GM21515 (cell line): ENCODE results near the gene OTOS.

Source experiments
- ATAC-seq: cut with Tn5 transposase; IDR thresholded peaks from one replicate; pipeline ENCODE4 v1.9.1; 2021; ENCODE audit not compliant: unreplicated experiment

Gene OTOS

GRCh38 chr2:240137596-240138253 lies 2.7 kb downstream of the OTOS start:
- no peak for ATAC-seq

DNA sequence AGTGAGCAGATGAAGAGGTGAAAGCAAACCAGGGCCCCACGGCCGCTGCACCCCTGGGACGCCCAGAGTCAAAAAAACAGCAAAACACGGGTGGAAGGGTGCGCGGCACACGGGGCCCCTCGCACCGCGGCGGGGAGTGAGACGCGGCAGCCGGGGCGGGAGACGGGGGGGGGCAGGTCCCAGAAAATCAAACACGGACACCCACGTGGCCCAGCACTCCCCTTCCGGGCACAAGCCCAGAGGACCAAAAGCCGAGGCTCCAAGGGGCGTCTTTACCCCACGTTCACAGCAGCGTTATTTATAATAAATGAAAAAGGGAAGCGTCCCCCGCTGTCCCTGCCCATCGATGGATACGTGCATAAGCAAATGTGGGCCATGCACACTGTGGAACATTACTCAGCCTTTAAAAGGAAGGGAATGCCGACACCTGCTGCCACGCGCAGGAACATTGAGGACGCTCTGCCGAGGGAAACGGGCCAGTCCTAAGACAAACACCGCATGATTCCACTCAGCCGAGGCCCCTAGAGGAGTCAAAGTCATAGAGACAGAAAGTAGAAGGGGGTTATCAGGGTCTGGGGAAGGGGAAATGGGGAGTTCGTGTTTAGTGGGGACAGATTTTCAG lies 3.7 kb downstream of the OTOS start:
- ATAC-seq = peak; percentile 6

- peak; percentile 97 for ATAC-seq
These were observed 4.3 kb downstream of the OTOS start, which contains the start of gene COPS9 for GRCh38 chr2:240136013-240136670. Gene COPS9 (minus strand): TSS chr2:240136305. CDS start chr2:240136284, 21 bp downstream.

DNA sequence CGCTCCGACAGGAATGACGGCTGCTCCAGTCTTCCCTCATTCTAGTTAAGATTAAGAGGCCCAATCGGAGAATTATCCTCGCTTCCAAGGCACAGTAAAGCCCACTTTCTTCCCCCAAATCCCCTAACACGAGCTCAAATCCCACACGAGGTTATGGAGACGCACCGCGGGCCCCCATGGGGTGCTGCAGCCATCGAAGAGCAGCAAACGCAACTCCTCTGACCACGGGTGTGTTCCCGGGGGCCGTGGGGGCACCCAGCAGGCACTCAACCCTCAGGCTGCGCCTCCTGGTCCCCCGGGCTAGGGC lies 4.8 kb downstream of the OTOS start:
- ATAC-seq = no peak

DNA sequence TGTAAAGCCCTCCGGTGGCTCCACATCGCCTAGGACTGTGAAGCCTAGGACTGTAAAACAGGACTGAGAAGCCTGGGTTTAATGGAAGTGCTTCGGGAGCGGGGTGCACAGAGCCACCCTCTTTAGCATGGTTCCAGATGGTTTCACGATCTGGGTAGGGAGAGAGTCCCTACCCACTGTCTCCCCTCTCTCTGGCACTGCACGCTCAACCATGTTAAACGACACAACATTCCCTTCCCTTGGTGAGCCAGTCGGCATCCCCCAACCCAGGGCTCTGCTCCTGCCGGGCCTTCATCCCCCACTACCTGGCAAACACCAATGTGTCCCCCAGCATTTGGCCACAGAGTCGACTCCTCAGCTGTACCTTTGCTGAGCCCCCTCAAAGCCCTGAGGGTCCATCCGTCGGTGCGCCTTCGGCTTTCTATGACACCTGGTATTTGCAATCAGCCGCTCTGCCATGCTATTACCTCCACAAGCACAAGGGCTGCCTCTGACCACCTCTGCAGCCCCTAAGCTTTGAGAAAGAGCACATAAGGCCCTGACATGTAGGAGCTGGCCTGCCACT lies 5.4 kb downstream of the OTOS start:
- no peak for ATAC-seq

GRCh38 chr2:240134466-240134865 lies 6.0 kb downstream of the OTOS start:
- no peak for ATAC-seq

- ATAC-seq = no peak
These were observed 7.1 kb downstream of the OTOS start for GRCh38 chr2:240133401-240133800.

- ATAC-seq = no peak
These were observed 7.8 kb downstream of the OTOS start for GRCh38 chr2:240132651-240132980.

- no peak for ATAC-seq
These were observed 8.4 kb downstream of the OTOS start for GRCh38 chr2:240131941-240132650.

- ATAC-seq = no peak
These were observed 9.2 kb downstream of the OTOS start for GRCh38 chr2:240131296-240131695.

DNA sequence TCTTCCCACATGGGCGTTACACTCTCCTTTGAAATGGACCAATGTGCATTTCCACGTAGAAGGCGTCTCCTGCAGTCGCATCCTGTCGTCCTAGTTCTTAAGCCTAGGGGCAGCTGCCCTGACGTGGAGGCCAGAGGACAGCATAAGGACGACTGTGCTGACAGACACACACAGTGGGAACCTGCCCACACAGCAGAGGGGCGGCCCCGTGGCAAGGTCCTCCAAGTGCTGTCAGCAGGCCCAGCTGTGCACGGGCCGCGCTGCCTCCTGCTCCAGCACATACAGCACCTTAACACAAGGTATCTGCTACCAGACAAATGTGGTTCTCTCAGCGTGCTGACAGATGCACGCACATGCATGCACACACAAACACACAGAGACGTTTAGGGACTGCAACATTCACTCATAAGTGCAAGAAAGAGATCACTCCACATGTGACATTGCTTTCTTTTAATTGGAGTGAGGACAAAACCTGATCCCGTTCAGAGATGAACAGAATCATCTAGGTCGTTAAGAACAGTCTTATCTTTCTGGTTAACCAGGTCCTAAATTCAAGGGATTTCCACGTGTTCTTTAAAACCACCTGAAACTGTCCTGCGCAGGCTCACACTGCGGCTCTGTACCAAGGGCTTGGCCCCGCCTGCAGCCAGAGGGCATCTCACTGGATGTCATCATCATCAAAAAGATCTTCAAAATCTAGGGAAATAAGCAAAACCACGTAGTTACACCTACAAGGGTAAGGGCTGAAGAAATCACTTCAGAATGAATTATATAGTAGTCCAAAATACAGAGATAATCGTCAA lies 9.9 kb downstream of the OTOS start:
- no peak for ATAC-seq

DNA sequence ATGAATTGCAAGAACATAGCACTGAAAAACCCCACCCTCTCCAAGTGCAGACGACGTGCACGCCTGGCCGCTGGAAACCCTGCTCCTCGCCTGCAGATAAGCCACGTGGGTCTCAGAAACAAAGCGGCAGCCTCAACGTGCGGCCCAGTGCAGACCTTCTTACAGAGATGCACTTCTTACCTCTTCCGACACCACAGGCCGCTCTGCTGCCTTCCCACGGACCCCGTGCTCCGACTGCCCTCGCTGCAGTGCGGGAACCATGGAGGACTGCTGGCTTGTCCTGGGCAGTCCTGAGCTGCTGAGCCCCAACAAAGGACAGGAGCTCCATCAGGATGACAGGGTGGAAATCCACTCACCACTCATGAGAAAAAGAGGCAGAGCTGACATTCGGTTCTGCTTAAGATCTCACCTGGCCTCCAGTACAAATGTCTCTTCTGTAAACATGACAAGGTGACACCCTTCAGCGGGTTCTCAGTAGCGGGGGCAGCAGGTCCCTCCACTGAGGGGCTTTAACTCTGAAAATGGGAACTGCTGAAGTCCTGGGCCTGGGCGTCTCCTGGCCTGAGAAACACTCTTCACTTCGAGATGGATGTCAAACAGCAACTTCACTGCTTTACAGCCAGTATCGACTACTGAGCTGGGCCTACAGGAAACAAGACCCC lies 10.6 kb downstream of the OTOS start:
- ATAC-seq = no peak

DNA sequence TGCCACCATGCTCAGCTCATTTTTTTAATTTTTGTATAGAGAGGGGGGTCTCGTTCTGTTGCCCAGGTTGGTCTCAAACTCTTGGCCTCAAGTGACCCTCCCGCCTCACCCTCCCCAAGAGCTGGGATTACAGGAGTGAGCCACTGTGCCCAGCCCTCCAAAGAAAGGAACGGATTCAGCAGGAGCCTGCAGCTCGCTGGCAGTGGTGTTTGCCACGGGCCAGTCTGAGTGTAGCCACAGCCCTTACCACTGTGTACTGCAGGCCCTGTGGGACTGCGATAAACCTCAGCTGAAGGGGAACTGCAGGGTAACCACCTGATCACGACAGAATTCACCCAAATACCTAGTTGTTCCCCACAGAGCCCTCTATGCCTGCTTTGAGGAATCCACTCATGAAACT lies 11.1 kb downstream of the OTOS start:
- ATAC-seq = no peak

DNA sequence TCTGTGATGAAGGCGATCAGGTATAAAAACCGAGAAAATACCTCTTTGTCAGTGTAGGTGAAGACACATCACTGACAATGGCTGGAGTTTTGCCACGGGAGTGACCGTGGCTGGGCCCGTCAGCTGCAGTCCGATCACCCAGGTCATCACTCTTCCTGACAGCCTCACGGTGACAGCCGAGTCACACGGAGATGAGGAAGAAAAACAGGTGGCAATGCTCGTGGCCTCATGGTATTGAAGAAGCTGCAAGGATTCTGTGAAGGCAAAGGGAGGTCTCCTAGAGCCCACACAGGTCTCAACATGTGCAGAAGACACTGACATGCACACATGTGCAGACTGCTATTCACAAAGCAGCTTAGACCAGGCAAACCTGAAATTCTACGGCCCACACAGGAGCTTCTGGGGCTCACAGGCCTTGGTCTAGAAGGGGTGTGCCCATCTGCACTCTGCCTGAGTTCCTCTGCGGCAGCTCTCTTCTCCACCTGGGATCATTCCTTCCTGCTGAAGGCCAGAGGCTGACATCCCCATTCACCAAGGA lies 11.8 kb downstream of the OTOS start:
- ATAC-seq = no peak

DNA sequence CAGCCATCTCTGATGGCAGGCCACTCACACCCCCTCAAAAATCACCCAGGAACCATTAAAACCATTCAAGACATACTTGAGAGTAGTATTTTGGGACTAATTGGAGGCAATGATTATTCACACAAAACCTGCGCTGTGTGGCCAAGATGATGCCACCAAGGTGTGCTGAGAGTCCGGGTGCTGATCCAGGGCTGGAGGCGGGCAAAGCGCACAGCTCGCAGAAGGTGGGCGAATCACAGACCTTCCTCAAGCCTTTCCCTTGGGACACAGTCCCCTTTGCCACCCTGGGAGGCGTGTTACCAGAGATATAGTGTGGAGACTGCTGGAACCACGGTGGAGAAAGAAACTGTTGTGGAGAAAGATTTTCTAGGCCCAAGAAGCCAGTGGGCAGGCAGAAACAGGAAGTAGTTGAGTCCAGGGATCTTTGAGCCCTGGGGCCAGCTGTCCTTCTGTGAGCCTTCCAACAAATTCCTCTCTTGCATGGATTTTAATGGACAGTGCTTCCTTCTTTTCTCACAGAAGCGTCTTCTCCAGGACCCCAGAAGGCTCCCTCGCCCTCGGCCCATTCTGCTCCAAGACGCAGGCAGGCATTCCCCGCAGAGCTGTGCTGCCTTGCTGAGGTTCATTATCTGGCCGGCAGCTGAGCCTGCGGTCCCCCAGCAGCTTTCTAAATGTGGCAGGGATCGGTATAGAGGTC lies 12.4 kb downstream of the OTOS start:
- ATAC-seq = no peak

- ATAC-seq = no peak
These were observed 13.2 kb downstream of the OTOS start for GRCh38 chr2:240127191-240127750.

- ATAC-seq = no peak
These were observed 13.7 kb downstream of the OTOS start for GRCh38 chr2:240126731-240127130.

DNA sequence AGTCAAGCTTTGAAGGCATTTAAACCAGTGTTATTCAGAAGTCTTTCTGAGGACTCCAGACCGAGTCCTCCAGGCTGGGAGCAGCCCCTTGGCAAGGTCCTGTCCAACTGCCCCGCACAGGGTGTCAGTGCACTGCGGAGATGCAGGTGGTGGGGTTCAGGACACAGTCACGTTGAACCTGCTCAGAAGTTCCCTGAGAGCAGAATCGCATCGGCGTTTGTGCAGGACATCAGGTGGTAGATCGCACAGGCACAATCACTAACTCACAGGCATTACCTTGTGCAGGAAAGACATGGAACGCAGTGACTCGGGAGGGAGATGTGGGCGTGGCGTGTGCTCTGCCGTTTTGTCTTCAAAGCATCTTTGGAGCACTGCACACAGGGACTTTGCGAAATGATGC lies 14.7 kb downstream of the OTOS start:
- no peak for ATAC-seq

GRCh38 chr2:240124651-240125030 lies 15.8 kb downstream of the OTOS start:
- no peak for ATAC-seq
